Gastrocnemius medialis (tissue), 4 donors: ENCODE measurements around the gene ENKD1.

Experiments used
- POLR2A ChIP-seq, 2 donors: fragments of 450-650 bp; IDR thresholded peaks; one replicate each; pipeline ENCODE4 v1.6.1; 2017; ENCODE audit warnings: antibody characterized with exemption in 2 of 2, mild to moderate bottlenecking in 2 of 2, moderate library complexity in 2 of 2
- TF ChIP-seq, protein P1 (sequence below), 5 experiments: fragments of 450-650 bp in 3 of 5; fragments of 200-600 bp in 2 of 5; sonication (generic) in 2 of 5; IDR thresholded peaks in 4 of 5; conservative IDR thresholded peaks in 1 of 5; 1 replicate in 4 of 5; 2 replicates in 1 of 5; pipeline ENCODE4 v1.5.1; 2016 to 2019; ENCODE audit warnings: antibody characterized with exemption in 5 of 5, mild to moderate bottlenecking in 3 of 5, moderate library complexity in 3 of 5

GRCh38 chr16:67613808-67614207, 52.7 kb downstream of the ENKD1 start:
- TF ChIP-seq, protein P1, sequence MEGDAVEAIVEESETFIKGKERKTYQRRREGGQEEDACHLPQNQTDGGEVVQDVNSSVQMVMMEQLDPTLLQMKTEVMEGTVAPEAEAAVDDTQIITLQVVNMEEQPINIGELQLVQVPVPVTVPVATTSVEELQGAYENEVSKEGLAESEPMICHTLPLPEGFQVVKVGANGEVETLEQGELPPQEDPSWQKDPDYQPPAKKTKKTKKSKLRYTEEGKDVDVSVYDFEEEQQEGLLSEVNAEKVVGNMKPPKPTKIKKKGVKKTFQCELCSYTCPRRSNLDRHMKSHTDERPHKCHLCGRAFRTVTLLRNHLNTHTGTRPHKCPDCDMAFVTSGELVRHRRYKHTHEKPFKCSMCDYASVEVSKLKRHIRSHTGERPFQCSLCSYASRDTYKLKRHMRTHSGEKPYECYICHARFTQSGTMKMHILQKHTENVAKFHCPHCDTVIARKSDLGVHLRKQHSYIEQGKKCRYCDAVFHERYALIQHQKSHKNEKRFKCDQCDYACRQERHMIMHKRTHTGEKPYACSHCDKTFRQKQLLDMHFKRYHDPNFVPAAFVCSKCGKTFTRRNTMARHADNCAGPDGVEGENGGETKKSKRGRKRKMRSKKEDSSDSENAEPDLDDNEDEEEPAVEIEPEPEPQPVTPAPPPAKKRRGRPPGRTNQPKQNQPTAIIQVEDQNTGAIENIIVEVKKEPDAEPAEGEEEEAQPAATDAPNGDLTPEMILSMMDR (IDR thresholded peaks at IDR 0.05 in 4 of 5, conservative IDR thresholded peaks at IDR 0.05 in 1 of 5) = no peak
- no peak for TF ChIP-seq POLR2A (IDR thresholded peaks at IDR 0.05)
